HG02678 (cell line): ENCODE results near the gene TRIM8.

ENCODE experiments used
- ATAC-seq: cut with Tn5 transposase; IDR thresholded peaks from one replicate; pipeline ENCODE4 v1.9.1; 2021; ENCODE audit warnings: mild to moderate bottlenecking, moderate library complexity; ENCODE audit not compliant: unreplicated experiment

The TRIM8 gene

DNA sequence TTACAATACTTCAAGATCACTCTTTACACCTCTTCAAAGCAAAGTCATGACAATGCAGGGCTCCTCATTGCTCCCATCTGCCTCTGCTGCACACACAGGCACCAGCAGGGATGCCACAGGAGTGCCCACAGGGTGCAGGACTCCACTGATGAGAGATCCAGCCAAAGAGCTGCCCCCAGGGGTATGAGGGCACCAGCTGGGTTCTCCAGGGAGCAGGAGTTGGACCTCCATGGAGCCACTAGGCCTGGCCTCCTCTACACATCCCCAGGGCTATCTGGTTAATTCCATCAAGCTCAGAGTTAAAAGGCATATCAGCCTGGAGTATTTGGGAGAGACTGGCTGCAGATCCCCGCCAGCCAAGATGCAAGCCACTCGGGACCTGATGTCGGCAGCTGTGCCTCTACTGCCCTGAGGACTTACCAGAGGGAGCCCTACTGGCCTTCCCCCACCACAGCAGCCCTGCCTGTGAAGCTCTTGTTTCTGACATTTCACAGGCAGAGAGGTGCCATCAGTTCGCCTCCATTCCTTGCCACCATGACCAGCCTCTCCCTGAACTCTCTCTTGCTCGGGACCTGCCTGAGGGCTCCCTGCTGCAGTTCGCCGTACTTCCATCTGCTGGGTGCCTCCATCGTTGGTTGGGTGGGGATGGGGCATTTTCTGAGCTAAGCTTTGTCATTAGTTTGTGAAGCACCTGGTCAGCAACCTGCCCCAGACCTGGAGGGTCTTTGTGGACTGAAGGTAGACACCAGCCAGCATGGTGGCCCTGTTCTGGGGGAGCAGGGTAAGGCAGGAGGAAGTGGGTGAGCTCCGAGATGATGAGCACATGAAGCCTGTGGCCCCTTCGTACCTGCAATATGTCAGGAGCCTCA lies 12.5 kb upstream of the TRIM8 start:
- ATAC-seq, result no peak

DNA sequence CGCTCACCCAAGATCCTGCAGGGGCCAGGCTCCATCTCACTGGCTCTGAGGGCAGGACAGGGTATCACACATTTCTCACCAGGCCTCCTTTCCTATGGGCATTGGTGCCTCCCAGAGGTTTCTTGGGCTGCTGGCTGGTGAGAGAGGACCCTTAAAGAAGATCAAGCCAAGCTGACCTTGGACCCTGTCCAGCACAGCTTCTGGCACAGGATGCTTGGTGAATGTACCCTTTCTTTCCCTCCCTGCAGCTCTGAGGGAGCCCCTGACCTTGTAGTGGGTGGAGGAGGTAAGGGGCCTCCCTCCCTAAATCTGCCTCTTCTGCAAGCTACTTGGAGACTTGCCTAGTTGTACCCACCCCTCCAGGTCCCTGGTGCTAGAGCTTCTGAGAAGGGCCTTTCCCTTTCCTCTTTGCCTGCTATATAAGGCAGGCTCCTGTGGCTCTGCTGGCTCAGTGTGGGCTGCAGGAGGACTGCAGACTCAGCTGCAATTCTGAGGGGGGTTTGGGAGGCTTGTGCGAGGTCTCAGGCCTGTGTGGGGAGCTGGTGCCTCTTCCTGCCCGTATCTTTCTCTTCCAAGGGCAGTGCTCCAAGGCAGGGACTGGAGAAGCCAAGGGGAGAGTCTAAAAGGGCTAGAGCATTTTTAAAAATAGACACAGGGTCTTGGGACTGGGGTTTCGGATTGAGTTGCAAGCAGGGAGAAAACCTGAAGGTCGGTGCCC lies 11.7 kb upstream of the TRIM8 start:
- no peak for ATAC-seq

DNA sequence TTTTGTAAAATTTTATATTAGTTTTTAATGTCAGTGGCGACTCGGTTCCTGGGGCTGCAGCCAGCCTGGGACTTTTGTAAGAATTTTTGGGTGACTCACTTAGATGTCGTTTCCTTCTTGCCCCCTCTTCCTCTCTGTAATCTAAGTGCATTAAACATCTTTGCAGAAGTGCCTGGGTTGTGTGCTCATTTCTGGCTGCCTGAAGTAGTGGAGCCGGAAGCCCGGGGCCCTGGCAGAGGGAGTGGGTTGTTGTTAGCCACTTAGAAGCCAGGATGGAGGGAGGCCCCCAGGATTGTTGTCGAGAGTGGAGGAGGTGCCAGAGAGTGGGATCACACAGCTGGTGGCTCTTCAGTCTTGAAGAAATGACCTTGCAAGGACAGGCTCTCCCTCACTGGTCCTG lies 11.0 kb upstream of the TRIM8 start:
- no peak for ATAC-seq

DNA sequence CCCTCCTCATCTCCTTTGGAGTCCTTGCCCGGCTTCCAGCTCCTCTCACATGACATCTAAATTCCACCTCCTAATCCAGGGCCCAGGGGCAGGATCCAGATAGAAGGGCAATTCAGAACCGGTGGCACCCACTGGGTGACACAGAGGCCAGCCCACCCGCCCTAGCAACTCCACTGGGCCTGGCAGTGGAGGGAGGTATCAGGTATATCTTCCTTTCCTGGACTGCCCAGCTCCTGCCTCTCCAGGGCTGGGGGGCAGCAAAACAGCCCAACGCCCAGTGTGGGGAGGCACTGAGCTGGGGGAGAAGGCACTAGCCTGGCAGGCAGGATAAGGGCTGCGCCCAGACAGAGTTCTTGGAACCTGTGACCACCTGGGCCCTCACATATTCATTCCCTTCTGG lies 10.4 kb upstream of the TRIM8 start:
- ATAC-seq, result no peak

DNA sequence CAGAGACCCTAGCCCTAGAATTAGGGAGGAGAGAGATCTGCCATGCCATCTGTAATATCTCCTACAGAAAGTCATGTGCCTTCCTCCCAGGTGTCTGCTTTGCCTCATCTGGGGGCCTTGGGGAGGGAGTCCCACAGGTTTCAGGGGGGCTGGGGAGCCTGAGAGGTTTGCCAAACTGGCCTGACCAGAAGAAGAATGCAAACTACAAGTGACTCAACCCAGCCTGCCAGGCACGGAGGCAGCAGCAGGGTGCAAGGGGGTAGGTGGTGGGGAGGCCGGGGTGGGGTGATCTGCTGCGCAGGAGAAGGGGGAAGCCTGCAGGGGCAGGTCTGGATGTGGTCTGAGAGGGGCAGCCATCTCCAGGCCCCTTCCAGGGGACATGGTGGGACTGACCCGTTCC lies 9.6 kb upstream of the TRIM8 start:
- no peak for ATAC-seq

DNA sequence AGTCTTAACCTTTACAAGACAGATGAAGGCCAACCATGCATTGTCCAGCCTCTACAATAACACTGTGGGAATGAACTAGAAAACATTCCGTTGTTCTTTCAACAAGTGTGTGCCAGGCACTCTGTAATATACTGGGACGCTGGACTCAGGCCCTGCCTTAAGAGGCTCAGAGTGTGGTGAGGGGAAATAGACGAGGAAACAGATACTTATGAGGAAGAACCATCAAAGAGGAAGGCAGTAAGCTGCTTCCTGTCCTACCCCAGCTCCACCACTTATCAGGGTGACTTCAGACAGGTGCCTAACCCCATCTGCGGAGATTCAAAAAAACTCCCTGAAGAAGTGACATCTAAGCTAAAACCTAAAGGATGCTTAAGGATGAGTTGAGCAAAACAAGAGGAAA lies 8.9 kb upstream of the TRIM8 start:
- ATAC-seq, result no peak

DNA sequence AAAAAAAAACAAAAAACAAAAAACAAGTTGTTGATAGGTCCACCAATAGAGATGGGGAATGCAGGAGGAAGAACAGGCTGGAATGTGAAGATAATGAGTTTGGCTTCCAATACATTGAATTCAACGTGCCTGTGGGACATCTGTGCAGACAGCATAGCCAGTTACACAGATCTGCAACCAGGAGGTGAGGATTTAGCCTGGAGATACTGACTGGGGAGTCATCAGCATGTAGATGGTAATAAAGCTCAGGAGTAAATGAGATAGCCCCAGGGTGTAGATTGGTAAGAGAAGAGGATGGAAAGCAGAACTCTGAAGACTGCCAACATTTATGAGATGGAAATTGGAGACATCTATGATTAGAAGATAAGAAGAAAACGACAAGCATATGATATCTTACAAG lies 4.7 kb upstream of the TRIM8 start:
- no peak for ATAC-seq

DNA sequence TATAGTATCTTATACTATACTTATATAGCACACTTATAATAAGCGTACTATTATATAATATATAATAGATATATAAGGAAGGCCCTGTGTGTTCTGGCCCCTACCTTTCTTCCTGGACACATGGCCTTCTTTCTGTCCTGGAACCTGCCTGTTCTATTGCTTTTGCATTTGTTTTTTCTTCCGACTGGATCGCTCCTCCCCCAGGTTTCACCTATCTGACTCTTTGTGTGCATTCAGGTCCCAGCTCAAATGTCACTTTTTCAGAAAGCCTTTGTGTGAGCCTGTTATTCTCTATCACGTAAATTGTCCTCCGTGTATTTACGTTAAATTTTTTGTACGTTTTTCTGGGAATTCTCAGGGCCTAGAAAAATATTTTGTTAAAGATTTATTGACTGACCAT lies 2.9 kb upstream of the TRIM8 start:
- no peak for ATAC-seq

DNA sequence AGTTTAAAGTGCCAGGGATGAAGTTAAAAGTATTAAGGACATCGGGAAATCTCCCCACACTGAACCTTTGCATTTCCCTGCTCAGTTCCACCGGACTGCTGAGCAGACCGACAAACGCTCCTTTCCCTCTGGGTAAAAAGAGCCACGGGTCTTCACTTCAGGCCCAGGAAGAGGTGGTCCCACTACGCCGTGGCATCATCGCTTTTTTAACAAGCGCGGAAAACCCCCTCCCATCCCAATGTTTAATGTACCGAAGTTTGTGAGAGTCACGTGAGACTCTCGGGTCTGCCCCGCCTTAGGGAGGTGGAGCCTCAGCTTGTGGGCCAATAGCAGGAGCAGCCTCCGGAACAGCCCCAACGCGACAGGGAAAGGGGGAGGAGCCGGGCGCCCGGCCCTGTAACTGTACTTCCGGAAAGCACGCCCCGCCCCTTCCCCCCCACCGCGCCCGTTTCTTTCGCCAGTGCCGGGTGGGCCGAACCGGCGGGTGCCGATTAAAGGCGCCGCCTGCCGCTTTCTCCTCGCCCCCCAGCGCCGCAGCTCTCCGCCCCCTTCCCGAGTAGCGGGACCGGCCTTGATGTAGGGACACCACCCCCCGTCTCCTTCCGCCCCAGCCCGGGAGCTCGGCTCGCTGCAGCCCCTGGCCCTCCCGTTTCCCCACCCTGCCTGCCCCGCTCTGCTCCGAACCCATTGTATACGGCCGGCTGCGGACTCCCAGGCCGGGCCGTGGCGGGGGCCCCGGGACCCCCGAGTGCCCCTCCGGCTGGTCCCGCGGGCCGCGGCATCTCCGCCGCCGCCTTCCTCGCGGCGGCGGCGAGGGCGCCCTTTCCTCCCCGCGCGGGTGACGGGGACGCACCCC lies 2.2 kb upstream of the TRIM8 start:
- ATAC-seq, result peak; percentile 54

DNA sequence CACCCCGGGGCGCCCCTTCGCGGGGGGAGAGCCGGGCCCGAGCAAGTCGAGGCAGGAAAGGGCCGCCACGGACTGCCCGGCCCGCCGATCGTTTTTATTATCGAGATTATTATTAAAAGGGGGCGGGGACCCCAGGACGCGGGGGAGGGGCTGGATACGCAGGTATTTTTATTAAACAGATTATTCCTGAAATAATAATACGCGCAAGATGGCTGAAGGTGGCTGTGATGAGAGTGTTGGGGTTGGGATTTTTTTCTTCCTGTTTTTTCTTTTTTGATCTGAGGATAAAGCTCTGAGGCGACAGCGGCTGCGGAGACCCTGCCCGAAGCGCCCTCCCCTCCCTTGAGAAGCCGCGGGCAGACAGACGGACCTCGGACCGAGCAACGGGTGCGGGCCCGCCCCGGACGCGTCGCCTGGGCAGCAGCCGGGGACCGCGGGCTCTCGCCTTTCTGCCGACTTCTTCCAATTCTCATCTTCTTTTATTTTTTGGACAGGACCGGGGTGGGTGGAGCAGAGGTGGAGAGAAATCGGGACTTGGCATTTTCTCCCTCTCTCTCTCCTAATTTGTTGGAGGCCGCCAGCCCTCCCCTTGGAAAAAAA lies 1.4 kb upstream of the TRIM8 start:
- ATAC-seq, result no peak

DNA sequence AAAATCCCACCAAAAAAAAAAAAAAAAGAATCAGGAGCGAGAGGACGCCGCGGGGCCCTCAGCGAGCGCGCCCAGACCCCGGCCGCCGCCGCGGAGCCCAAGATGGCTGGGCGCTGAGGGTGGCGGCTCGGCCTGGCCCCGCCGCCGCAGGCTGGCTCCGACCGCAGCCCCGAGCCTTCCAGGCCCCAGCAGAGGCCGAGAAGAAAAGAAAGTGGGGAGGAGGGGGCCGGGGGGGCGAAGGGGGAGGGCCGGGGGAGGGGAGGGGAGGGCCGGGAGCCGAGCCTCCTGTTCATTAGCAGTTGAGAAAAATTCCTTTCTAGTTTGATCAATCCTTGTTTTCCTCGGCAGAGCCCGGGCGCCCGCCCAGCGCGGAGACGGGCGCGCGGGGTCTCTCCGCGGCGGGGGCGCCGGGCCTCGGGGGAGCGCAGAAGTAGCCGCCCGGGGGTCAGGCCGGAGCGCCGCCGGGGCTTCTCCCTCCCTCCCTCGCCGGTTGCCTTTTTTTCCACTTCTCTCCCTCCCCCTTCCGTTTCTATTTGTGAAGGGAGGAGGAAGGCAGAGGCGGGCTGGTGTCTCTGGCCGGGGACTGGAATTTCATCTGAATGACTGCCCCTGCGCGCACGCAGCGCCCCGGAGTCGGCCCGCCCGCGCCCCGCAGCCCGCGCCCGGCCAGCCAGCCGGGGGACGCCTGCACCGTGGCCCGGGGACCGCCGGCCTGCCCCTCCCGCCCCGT lies 778 bp upstream of the TRIM8 start:
- ATAC-seq, result no peak

DNA sequence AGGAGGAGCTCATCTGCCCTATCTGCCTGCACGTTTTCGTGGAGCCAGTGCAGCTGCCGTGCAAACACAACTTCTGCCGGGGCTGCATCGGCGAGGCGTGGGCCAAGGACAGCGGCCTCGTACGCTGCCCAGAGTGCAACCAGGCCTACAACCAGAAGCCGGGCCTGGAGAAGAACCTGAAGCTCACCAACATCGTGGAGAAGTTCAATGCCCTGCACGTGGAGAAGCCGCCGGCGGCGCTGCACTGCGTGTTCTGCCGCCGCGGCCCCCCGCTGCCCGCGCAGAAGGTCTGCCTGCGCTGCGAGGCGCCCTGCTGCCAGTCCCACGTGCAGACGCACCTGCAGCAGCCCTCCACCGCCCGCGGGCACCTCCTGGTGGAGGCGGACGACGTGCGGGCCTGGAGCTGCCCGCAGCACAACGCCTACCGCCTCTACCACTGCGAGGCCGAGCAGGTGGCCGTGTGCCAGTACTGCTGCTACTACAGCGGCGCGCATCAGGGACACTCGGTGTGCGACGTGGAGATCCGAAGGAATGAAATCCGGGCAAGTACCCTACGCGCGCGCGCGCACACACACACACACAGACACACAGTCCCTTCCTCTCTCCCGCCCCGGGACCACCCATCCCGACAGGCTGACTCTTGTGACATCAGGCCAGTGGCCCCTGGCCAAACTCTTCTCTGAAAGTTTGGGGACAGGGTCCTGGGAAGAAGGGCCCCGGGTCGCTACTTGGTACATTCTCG lies 538 bp downstream of the TRIM8 start:
- no peak for ATAC-seq

DNA sequence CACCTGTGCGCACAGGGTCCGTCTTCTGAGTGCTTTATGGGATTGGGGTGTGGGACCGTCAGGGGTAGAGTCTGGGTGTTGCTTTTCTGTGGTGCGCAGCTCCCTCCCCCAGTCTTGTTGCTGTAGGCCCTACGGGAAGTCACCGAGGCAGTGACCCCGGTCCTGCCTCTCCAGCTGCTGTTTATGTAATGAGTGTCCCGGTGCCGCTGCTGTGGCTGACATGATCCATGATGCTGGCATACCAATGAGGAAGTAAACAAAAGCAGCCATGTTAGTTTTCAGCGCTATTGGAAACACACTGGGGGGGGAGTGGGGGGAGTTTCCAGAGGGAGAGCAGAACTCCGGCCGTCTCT lies 1.1 kb downstream of the TRIM8 start:
- no peak for ATAC-seq

DNA sequence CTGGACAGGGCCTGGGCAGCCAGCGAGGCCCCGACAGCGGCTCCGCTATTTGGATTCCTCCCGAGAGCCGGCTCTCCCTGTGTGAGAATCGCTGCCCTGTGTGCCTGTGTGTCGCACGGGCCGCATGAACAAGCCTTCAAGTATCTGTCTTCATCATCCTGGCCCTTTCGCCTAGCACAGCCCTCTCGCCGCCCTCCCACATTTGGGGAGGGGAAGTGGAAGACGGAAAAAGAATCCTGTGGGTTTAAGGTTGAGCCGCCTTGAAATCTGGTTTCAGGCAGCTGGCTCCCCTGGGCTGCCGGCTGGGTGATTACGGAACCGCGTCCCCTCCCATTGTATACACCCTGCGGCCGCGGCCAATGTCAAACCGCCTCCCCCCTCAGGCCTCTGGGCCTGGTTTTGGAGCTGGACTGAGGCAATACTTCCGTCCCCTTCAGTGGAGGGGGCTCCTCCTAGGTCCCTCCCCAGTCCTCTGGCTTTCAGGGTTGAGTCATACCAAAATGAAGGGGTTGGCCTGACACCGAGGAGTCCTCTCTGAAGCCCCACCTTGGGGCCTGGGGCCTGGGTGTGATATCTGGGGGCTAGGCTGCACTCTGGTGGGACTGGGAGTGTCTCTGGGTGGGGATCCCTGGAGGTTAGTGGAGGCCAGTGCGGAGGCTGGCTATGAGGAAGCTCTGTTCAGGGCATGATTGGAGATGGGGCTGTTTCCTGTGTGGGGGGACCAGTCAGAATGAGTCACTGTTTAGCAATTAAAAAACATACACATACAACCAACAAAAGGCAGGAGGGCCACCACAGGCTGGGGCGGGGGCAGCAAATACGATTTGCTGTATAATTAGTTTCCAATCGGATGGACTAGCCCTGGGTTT lies 1.7 kb downstream of the TRIM8 start:
- ATAC-seq, result peak; percentile 28

DNA sequence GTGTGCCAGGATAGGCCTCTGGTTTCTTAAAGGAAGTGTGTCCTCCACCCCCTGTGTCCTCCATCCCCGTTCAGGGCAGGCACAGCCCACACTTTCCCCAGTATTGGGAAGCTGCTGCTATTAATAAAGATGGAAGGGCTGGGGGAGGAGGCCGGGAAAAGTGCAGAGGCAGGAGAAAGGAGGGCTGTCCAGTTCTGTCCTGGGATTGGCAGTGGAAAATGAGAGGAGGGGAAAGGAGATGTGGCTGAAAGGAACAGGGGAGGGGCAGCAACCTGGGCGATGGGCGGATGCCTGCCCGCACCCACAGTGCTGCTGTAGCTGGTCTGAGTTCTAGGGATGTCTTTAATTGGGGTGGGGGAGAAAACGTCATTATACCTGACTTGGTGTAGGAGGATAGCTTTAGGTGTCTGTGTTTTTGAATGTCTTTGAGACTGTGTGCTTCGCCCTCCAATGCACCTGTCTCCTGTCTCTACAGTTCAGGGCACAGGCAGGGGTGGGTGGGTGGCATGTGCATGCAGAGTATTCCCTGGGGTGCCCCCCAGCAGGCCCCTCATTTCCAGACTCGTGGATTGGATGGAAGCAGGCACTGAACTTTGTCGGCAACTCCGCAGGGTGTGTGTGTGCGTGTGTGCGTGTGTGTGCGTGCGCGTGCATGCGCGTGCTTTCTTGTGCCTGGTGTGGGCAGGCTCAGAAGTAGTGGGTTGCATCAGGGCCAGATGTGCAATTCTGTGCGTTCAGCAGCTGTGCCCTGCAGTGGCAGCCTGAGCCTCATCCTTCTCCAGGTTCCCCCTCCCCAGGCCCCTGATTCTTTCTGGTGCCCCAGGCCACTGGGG lies 2.5 kb downstream of the TRIM8 start:
- ATAC-seq, result no peak

DNA sequence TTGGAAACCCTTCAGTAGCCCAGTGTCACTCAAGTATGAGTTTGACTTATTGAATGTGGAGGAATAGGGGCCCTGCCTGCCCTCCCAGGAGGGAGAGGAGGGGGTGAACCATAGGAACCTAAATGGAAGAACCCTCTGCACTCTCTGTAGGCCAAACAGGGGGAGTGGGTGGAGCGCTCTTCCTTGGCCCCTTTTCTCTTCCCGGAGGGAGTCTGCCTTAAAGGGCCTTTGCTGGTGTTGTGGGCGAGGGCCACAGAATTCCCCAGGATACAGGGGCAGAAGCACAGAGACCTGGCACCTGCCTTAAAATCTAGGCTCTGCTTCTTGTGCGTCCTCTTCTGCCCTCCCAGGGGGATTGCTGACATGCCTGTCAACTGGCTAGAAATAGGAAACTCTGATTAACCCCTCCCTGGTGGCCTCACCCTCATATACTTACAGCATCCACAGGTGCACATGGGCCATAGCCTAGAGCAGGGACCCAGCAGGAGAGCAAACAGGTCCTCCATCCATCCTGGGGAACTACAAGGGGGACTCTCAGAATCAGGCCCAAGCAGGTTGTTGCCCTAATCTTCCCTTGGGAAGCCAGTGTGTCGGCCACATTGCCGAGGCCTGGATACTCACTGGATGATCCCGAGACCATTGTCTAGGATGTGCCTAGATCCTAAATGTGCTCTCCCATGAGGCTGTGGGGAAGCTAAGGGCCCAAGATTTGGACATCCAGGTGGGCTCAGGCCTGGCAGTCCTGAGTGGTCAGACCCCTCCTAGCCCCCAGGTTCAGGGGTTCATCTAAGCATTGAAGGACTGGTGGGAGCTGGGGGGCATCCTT lies 3.4 kb downstream of the TRIM8 start:
- ATAC-seq, result no peak

DNA sequence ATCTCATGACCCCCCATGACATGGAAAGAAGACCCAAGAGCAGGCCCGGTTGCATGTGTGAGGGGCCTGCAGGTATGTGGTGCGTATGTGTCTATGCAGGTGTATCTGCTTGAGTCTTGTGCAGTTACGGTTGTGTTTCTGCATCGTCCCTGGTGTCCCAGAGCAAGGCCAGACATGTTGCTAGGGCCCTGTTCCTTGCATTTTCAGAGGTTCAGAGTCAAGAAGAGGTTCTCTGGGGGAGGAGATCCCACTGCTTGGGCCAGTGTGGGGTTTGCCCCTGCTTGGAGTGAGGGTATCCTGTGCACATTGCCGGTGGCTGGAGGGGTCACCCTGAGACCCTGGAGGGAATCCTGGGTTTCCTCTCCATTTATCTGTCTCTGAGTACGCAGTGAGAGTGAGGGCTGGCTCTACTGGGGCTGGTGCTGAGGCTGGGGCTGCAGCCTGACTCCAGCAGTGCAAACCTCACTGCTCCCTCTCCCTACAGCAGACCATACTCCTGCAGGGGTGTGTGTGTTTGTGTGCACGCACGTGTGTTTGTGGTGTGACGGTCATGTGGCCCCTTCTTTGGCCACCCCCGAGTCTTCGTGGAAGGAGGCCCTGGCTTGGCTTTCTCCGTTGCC lies 4.1 kb downstream of the TRIM8 start:
- no peak for ATAC-seq
